ENCODE data around the gene AKAP7.

AKAP7 gene

DNA sequence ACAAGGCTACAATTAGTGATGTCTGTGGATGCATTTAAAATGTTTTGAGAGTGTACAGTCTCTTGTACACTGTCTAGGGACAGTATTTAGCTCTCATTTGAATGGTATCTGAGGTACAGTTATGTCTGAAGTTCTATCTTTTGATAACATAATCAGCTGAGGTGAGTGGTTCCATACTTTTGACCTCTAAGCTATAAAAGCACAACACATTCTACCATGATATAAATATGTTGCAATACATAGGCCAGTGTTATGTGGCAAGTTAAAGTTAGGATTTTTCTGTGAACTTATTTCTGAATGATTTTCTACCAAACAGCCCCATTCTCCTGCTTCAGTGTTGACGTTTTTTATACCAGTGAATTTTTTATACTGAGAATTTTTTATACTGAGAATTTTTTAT lies 77.6 kb downstream of the AKAP7 start:
- Histone ChIP-seq H3K36me3 (ENCODE audit: control insufficient read depth in 2 of 2, insufficient read depth in 1 of 2, low read length in 2 of 2) (no peaks in the 10 kb centered on the region), H3K27ac (ENCODE audit: extremely low read depth, low read depth, low read length) (no peak overlapping the region), H3K4me1 (ENCODE audit: control insufficient read depth, insufficient read depth, low read length) (no peaks in the 10 kb centered on the region), H3K4me3 (ENCODE audit: low read depth, low read length) (no peak overlapping the region), H3K9me3 (ENCODE audit: control insufficient read depth, insufficient read depth, low read depth, low read length) (no peaks in the 10 kb centered on the region)
- TF ChIP-seq ZNF768 (tag by site-specific recombination; IDR thresholded peaks at IDR 0.05) = no peak
- TF ChIP-seq, protein P1, sequence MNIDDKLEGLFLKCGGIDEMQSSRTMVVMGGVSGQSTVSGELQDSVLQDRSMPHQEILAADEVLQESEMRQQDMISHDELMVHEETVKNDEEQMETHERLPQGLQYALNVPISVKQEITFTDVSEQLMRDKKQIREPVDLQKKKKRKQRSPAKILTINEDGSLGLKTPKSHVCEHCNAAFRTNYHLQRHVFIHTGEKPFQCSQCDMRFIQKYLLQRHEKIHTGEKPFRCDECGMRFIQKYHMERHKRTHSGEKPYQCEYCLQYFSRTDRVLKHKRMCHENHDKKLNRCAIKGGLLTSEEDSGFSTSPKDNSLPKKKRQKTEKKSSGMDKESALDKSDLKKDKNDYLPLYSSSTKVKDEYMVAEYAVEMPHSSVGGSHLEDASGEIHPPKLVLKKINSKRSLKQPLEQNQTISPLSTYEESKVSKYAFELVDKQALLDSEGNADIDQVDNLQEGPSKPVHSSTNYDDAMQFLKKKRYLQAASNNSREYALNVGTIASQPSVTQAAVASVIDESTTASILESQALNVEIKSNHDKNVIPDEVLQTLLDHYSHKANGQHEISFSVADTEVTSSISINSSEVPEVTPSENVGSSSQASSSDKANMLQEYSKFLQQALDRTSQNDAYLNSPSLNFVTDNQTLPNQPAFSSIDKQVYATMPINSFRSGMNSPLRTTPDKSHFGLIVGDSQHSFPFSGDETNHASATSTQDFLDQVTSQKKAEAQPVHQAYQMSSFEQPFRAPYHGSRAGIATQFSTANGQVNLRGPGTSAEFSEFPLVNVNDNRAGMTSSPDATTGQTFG (tag by site-specific recombination; IDR thresholded peaks at IDR 0.05; ENCODE audit: borderline replicate concordance) = no peak
- TF ChIP-seq ZNF155 (tag by site-specific recombination; IDR thresholded peaks at IDR 0.05) = no peak
- no peak for TF ChIP-seq ZXDB (tag by site-specific recombination; IDR thresholded peaks at IDR 0.05)
- TF ChIP-seq, protein P2, sequence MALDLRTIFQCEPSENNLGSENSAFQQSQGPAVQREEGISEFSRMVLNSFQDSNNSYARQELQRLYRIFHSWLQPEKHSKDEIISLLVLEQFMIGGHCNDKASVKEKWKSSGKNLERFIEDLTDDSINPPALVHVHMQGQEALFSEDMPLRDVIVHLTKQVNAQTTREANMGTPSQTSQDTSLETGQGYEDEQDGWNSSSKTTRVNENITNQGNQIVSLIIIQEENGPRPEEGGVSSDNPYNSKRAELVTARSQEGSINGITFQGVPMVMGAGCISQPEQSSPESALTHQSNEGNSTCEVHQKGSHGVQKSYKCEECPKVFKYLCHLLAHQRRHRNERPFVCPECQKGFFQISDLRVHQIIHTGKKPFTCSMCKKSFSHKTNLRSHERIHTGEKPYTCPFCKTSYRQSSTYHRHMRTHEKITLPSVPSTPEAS (tag by site-specific recombination; IDR thresholded peaks at IDR 0.05) = no peak
- no peak for TF ChIP-seq ZNF701 (tag by site-specific recombination; IDR thresholded peaks at IDR 0.05)
- TF ChIP-seq ZFP3 (tag by site-specific recombination; IDR thresholded peaks at IDR 0.05; ENCODE audit: low read depth) = no peak
- TF ChIP-seq ZNF391 (tag by site-specific recombination; IDR thresholded peaks at IDR 0.05; ENCODE audit: borderline replicate concordance, low read depth) = no peak
- no peak for TF ChIP-seq ZNF514 (tag by site-specific recombination; IDR thresholded peaks at IDR 0.05)
- TF ChIP-seq, protein P3, sequence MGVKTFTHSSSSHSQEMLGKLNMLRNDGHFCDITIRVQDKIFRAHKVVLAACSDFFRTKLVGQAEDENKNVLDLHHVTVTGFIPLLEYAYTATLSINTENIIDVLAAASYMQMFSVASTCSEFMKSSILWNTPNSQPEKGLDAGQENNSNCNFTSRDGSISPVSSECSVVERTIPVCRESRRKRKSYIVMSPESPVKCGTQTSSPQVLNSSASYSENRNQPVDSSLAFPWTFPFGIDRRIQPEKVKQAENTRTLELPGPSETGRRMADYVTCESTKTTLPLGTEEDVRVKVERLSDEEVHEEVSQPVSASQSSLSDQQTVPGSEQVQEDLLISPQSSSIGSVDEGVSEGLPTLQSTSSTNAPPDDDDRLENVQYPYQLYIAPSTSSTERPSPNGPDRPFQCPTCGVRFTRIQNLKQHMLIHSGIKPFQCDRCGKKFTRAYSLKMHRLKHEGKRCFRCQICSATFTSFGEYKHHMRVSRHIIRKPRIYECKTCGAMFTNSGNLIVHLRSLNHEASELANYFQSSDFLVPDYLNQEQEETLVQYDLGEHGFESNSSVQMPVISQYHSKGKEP (tag by site-specific recombination; IDR thresholded peaks at IDR 0.05) = no peak
- ChIA-PET POLR2A (no interaction called here), CTCF (interaction anchor here (0.6 to 2.8 kb wide), 4 partner anchors 10 to 442 kb away, joined by 3 to 12 read pairs (median 3); no protein-coding TSS in a partner anchor)

DNA sequence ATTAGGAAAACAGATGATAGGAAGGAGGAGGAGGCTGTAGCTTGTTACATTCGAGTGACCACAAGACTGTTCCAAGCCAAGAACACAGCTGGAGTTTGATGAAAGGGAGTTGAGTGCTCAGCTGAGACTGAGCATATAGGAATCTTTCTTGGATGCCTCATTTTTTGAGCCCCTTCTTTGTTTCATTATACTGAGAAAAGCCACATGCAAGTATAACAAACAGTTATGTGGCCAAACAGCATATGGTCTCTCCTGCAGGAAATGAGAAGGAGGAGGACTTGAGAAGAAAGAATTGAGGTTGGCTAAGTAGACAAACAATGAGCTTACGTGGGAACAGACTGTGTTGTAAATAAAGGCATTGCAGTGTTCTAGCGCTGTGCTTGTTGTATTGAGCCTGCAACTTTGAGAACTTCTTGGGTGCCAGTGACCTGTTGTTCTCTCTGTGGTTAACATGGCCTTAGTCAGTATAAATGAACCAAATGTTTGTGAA lies 78.3 kb downstream of the AKAP7 start:
- POLR2A ChIA-PET = no interaction called here
- H3K4me1 ChIP-seq (ENCODE audit: control insufficient read depth, insufficient read depth, low read length) = no peaks in the 10 kb centered on the region

More for the DNA sequence above, 78.3 kb downstream of the AKAP7 start:
- Histone ChIP-seq H3K27ac (ENCODE audit: extremely low read depth, low read depth, low read length) (no peak overlapping the region), H3K4me3 (ENCODE audit: low read depth, low read length) (no peak overlapping the region), H3K9me3 (ENCODE audit: control insufficient read depth, insufficient read depth, low read depth, low read length) (no peaks in the 10 kb centered on the region), H3K36me3 (ENCODE audit: control insufficient read depth in 2 of 2, insufficient read depth in 1 of 2, low read length in 2 of 2) (no peaks in the 10 kb centered on the region)
- TF ChIP-seq, protein P4, sequence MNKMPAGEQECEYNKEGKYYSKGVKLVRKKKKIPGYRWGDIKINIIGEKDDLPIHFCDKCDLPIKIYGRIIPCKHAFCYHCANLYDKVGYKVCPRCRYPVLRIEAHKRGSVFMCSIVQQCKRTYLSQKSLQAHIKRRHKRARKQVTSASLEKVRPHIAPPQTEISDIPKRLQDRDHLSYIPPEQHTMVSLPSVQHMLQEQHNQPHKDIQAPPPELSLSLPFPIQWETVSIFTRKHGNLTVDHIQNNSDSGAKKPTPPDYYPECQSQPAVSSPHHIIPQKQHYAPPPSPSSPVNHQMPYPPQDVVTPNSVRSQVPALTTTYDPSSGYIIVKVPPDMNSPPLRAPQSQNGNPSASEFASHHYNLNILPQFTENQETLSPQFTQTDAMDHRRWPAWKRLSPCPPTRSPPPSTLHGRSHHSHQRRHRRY (tag by site-specific recombination; IDR thresholded peaks at IDR 0.05) = no peak
- TF ChIP-seq ZNF302 (tag by site-specific recombination; IDR thresholded peaks at IDR 0.05; ENCODE audit: low read depth) (no peak), OVOL3 (tag by site-specific recombination; IDR thresholded peaks at IDR 0.05) (no peak), OSR2 (tag by site-specific recombination; IDR thresholded peaks at IDR 0.05) (no peak), ZNF274 (IDR thresholded peaks at IDR 0.05; ENCODE audit: low read length) (no peak), ZNF274 (tag by site-specific recombination; IDR thresholded peaks at IDR 0.05; ENCODE audit: borderline replicate concordance) (no peak), ZNF23 (tag by site-specific recombination; IDR thresholded peaks at IDR 0.05; ENCODE audit: borderline replicate concordance) (no peak), ZNF791 (tag by site-specific recombination; IDR thresholded peaks at IDR 0.05) (no peak), KLF16 (tag by site-specific recombination; IDR thresholded peaks at IDR 0.05) (no peak), ZNF324 (tag by site-specific recombination; IDR thresholded peaks at IDR 0.05) (no peak), IKZF3 (tag by site-specific recombination; IDR thresholded peaks at IDR 0.05) (no peak), ZNF473 (tag by site-specific recombination; IDR thresholded peaks at IDR 0.05) (no peak), MYNN (tag by site-specific recombination; IDR thresholded peaks at IDR 0.05; ENCODE audit: borderline replicate concordance) (no peak), KLF7 (tag by site-specific recombination; IDR thresholded peaks at IDR 0.05; ENCODE audit: borderline replicate concordance) (no peak), ZNF416 (tag by site-specific recombination; IDR thresholded peaks at IDR 0.05) (no peak)
- TF ChIP-seq, protein P5, sequence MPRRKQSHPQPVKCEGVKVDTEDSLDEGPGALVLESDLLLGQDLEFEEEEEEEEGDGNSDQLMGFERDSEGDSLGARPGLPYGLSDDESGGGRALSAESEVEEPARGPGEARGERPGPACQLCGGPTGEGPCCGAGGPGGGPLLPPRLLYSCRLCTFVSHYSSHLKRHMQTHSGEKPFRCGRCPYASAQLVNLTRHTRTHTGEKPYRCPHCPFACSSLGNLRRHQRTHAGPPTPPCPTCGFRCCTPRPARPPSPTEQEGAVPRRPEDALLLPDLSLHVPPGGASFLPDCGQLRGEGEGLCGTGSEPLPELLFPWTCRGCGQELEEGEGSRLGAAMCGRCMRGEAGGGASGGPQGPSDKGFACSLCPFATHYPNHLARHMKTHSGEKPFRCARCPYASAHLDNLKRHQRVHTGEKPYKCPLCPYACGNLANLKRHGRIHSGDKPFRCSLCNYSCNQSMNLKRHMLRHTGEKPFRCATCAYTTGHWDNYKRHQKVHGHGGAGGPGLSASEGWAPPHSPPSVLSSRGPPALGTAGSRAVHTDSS (tag by site-specific recombination; IDR thresholded peaks at IDR 0.05) = no peak
- TF ChIP-seq, protein P6, sequence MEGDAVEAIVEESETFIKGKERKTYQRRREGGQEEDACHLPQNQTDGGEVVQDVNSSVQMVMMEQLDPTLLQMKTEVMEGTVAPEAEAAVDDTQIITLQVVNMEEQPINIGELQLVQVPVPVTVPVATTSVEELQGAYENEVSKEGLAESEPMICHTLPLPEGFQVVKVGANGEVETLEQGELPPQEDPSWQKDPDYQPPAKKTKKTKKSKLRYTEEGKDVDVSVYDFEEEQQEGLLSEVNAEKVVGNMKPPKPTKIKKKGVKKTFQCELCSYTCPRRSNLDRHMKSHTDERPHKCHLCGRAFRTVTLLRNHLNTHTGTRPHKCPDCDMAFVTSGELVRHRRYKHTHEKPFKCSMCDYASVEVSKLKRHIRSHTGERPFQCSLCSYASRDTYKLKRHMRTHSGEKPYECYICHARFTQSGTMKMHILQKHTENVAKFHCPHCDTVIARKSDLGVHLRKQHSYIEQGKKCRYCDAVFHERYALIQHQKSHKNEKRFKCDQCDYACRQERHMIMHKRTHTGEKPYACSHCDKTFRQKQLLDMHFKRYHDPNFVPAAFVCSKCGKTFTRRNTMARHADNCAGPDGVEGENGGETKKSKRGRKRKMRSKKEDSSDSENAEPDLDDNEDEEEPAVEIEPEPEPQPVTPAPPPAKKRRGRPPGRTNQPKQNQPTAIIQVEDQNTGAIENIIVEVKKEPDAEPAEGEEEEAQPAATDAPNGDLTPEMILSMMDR (tag by site-specific recombination; IDR thresholded peaks at IDR 0.05) = no peak
- CTCF ChIA-PET = interaction anchor here (0.6 to 2.8 kb wide), 4 partner anchors 11 to 441 kb away, joined by 3 to 12 read pairs (median 3); no protein-coding TSS in a partner anchor
